Measurements from ENCODE around the gene GABRE. TPM values are rescaled to one million over a fixed set of nuclear protein-coding genes. Genes with fewer than 3 reads are reported as not detected.

The GABRE gene
- total and polyA plus RNA-seq, 2 of the 13 experiments (the other 11 are each of a cell fraction or from before 2014, with no cell fraction given), result 12.2 to 66.2 TPM

DNA sequence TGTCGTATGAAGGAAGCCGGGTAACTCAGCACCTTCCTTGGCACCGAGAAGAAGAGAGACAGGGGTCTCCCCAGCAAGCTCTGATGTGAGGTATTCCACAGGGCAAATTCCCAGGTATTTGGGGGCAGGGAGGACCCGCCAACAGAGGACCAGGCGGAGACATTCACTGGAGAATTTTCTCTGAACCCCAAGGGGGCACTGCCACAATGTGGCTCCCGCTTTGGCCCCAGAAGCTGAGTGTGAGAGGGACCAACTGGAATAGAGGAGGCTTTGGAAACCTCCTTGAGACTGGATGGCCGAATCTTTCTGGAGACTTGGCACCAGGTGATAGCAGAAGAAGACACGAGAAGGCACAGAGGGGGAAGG is 735 bp upstream of the GABRE start:
- ATAC-seq (no peak), FAIRE-seq (no peak), DNase-seq (ENCODE audit: low spot score) (no peak)
- Histone ChIP-seq H3K9ac (ENCODE audit: insufficient read depth, low read depth, low read length) (peak overlapping the region; percentile 56; the same call in 1 of the 2 replicates), H4K20me1 (ENCODE audit: insufficient read depth, low read length) (peaks cover 9% of the 10 kb centered on the region; the same call in 1 of the 2 replicates), H3K36me3 (replicated peaks in 1 of 2; ENCODE audit: control insufficient read depth in 1 of 2, insufficient read depth in 2 of 2, low read length in 2 of 2) (no peaks in the 10 kb centered on the region), H3K4me3 (replicated peaks in 1 of 3; ENCODE audit: insufficient read depth in 1 of 3, low read depth in 2 of 3, low read length in 3 of 3) (peak overlapping the region; percentile 40 to 78 (median 77)), H3K9me3 (ENCODE audit: low read length) (no peaks in the 10 kb centered on the region), H3K4me1 (ENCODE audit: insufficient read depth, low read length) (peaks cover 35% of the 10 kb centered on the region), H2AFZ (ENCODE audit: low read length) (no peak overlapping the region), H3K4me2 (ENCODE audit: low read depth, low read length) (peak overlapping the region; percentile 60), H3K27ac (ENCODE audit: extremely low read length, insufficient read depth, low read length) (no peak overlapping the region), H3K27me3 (ENCODE audit: control insufficient read depth in 1 of 2, insufficient read depth in 2 of 2, low read length in 2 of 2) (no peaks in the 10 kb centered on the region; a peak in 1 of 5 replicates), H3K79me2 (ENCODE audit: insufficient read depth, low read length) (peaks cover 28% of the 10 kb centered on the region)
- POLR2A ChIA-PET, result interaction anchor here (5.8 kb wide), 1 partner anchor 9 kb away, joined by 91 read pairs; no protein-coding TSS in a partner anchor
- 74% methylated on average over 5 of the region's 8 CpGs for WGBS (ENCODE audit: low lambda C conversion rate)
- intact Hi-C loops (cut with micrococcal nuclease; ENCODE audit: unreplicated experiment) (loop anchor here (10.0 kb wide), 2 partner anchors 90 to 440 kb away; no protein-coding TSS in a partner anchor), in situ Hi-C loops (cut with HindIII; ENCODE audit: extremely low pct_ligation_motif_present, low pct_unique_long_range_greater_than_20kb) (no loop called here)
- CTCF ChIA-PET (ENCODE audit: low intra/inter-chr PET ratio, low total read pairs), result no interaction called here
- TF ChIP-seq ZNF326 (CRISPR knock-in tag; IDR thresholded peaks at IDR 0.05; ENCODE audit: borderline replicate concordance) (no peak), ZNF652 (CRISPR knock-in tag; IDR thresholded peaks at IDR 0.05; ENCODE audit: borderline replicate concordance, low read depth) (no peak)
- TF ChIP-seq, protein P1, sequence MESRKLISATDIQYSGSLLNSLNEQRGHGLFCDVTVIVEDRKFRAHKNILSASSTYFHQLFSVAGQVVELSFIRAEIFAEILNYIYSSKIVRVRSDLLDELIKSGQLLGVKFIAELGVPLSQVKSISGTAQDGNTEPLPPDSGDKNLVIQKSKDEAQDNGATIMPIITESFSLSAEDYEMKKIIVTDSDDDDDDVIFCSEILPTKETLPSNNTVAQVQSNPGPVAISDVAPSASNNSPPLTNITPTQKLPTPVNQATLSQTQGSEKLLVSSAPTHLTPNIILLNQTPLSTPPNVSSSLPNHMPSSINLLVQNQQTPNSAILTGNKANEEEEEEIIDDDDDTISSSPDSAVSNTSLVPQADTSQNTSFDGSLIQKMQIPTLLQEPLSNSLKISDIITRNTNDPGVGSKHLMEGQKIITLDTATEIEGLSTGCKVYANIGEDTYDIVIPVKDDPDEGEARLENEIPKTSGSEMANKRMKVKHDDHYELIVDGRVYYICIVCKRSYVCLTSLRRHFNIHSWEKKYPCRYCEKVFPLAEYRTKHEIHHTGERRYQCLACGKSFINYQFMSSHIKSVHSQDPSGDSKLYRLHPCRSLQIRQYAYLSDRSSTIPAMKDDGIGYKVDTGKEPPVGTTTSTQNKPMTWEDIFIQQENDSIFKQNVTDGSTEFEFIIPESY (CRISPR knock-in tag; IDR thresholded peaks at IDR 0.05), result peak; percentile 96
- TF ChIP-seq, protein P2, sequence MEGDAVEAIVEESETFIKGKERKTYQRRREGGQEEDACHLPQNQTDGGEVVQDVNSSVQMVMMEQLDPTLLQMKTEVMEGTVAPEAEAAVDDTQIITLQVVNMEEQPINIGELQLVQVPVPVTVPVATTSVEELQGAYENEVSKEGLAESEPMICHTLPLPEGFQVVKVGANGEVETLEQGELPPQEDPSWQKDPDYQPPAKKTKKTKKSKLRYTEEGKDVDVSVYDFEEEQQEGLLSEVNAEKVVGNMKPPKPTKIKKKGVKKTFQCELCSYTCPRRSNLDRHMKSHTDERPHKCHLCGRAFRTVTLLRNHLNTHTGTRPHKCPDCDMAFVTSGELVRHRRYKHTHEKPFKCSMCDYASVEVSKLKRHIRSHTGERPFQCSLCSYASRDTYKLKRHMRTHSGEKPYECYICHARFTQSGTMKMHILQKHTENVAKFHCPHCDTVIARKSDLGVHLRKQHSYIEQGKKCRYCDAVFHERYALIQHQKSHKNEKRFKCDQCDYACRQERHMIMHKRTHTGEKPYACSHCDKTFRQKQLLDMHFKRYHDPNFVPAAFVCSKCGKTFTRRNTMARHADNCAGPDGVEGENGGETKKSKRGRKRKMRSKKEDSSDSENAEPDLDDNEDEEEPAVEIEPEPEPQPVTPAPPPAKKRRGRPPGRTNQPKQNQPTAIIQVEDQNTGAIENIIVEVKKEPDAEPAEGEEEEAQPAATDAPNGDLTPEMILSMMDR (CRISPR knock-in tag; IDR thresholded peaks at IDR 0.05), result peak; percentile 6; the same call in 1 of the 2 replicates
- BruUV-seq (replicated peaks), result TSS peak; percentile 60

Measured in HepG2 (cell line).